IMR-90 (cell line): ENCODE data around the gene MAT2B. TPM values are rescaled to one million over a fixed set of nuclear protein-coding genes. Genes with fewer than 3 reads are reported as not detected.

Experiments
- ATAC-seq: fragments of 200-7000 bp; cut with Tn5 transposase; 2 replicates; pipeline ENCODE4 v1.9.1; 2020; ENCODE audit warnings: low read depth, mild to moderate bottlenecking, moderate library complexity
- BruUV-seq: library from RNA; stranded (reverse); fragments of 400-500 nt; replicated peaks from 2 replicates; lab custom pipeline; 2021; lab: Mats Ljungman, UMichigan
- CTCF ChIA-PET: fragments of 300-600 bp; formaldehyde crosslinking; extraction: SDS; loops from one replicate; lab custom pipeline; 2021; ENCODE audit warnings: antibody characterized with exemption; lab: Yijun Ruan, JAX
- POLR2A ChIA-PET: fragments of 300-600 bp; sonication (Branson Sonifier 250); formaldehyde crosslinking; loops from one replicate; lab custom pipeline; 2022; ENCODE audit warnings: antibody characterized with exemption; ENCODE audit not compliant: unreplicated experiment; lab: Charles Lee
- DNase-seq: peaks from one replicate; pipeline ENCODE4 v3.0.0; 2013
- H2AFZ ChIP-seq: replicated peaks from 2 replicates; pipeline ENCODE3; 2013; ENCODE audit warnings: low read length, mild to moderate bottlenecking; ENCODE audit not compliant: poor library complexity
- H2AK5ac ChIP-seq: 2 replicates; pipeline ENCODE4 v1.6.1; 2013; ENCODE audit warnings: low read depth, low read length, inconsistent platforms
- H2AK9ac ChIP-seq: replicated peaks from 2 replicates; pipeline ENCODE3; 2013; ENCODE audit warnings: mild to moderate bottlenecking, low read depth, low read length, moderate library complexity; ENCODE audit not compliant: poor library complexity
- H2BK120ac ChIP-seq: 2 replicates; pipeline ENCODE4 v1.6.1; 2013; ENCODE audit warnings: low read depth, low read length, inconsistent platforms
- H2BK15ac ChIP-seq: 3 replicates; pipeline ENCODE4 v1.6.1; 2013; ENCODE audit warnings: low read depth, low read length, inconsistent platforms
- H2BK20ac ChIP-seq: 2 replicates; pipeline ENCODE4 v1.6.1; 2013; ENCODE audit warnings: low read depth, mild to moderate bottlenecking, inconsistent platforms, low read length, moderate library complexity
- H2BK5ac ChIP-seq: 2 replicates; pipeline ENCODE4 v1.6.1; 2013; ENCODE audit warnings: mild to moderate bottlenecking, low read depth, low read length, inconsistent platforms; ENCODE audit not compliant: poor library complexity, severe bottlenecking
- H3K14ac ChIP-seq: replicated peaks from 2 replicates; pipeline ENCODE4 v1.6.1; 2013; ENCODE audit warnings: low read depth, low read length, inconsistent platforms
- H3K18ac ChIP-seq: 2 replicates; pipeline ENCODE4 v1.6.1; 2013; ENCODE audit warnings: low read depth, low read length, control low read depth
- H3K23ac ChIP-seq: 2 replicates; pipeline ENCODE4 v1.6.1; 2013; ENCODE audit warnings: low read depth, low read length, inconsistent platforms
- H3K27ac ChIP-seq: 2 replicates; pipeline ENCODE4 v1.5.1; 2013; ENCODE audit warnings: mild to moderate bottlenecking, control low read depth, low read length; ENCODE audit not compliant: insufficient read depth
- H3K27me3 ChIP-seq: 2 replicates; pipeline ENCODE4 v1.6.1; 2013; ENCODE audit warnings: low read length; ENCODE audit not compliant: control insufficient read depth, insufficient read depth
- H3K36me3 ChIP-seq: 2 replicates; pipeline ENCODE4 v1.6.1; 2013; ENCODE audit warnings: low read length, mixed read lengths; ENCODE audit not compliant: control insufficient read depth, insufficient read depth
- H3K4ac ChIP-seq: 2 replicates; pipeline ENCODE4 v1.6.1; 2013; ENCODE audit warnings: low read depth, low read length, inconsistent platforms
- H3K4me1 ChIP-seq: 2 replicates; pipeline ENCODE4 v1.6.1; 2013; ENCODE audit warnings: low read length, mixed read lengths; ENCODE audit not compliant: control insufficient read depth, insufficient read depth
- H3K4me2 ChIP-seq: 2 replicates; pipeline ENCODE4 v1.6.1; 2013; ENCODE audit warnings: low read depth, mild to moderate bottlenecking, control low read depth, low read length, moderate library complexity
- H3K4me3 ChIP-seq: 2 replicates; pipeline ENCODE4 v1.5.1; 2013; ENCODE audit warnings: low read depth, mild to moderate bottlenecking, control low read depth, low read length, moderate library complexity; ENCODE audit not compliant: insufficient read depth
- H3K56ac ChIP-seq: 2 replicates; pipeline ENCODE4 v1.6.1; 2013; ENCODE audit warnings: low read length, inconsistent platforms; ENCODE audit not compliant: insufficient read depth; ENCODE audit errors: extremely low read depth
- H3K79me1 ChIP-seq, 2 experiments: 2 replicates each; pipeline ENCODE4 v1.6.1; 2013; ENCODE audit warnings: low read length in 2 of 2, inconsistent platforms in 1 of 2, low read depth in 1 of 2
- H3K9ac ChIP-seq: 2 replicates; pipeline ENCODE4 v1.6.1; 2013; ENCODE audit warnings: low read depth, low read length, control low read depth
- H3K9me1 ChIP-seq: 2 replicates; pipeline ENCODE4 v1.6.1; 2013; ENCODE audit warnings: low read length, inconsistent platforms; ENCODE audit not compliant: insufficient read depth
- H3K9me3 ChIP-seq: 2 replicates; pipeline ENCODE4 v1.6.1; 2013; ENCODE audit warnings: low read length; ENCODE audit not compliant: control insufficient read depth, insufficient read depth
- H4K20me1 ChIP-seq: 2 replicates; pipeline ENCODE4 v1.6.1; 2013; ENCODE audit warnings: low read length, inconsistent platforms; ENCODE audit not compliant: insufficient read depth
- H4K5ac ChIP-seq: 2 replicates; pipeline ENCODE4 v1.6.1; 2013; ENCODE audit warnings: mild to moderate bottlenecking, low read depth, low read length, control low read depth
- H4K8ac ChIP-seq, 2 experiments: 2 replicates each; pipeline ENCODE4 v1.6.1; 2013; ENCODE audit warnings: low read depth in 2 of 2, low read length in 2 of 2, control low read depth in 1 of 2, inconsistent platforms in 1 of 2
- H4K91ac ChIP-seq: 2 replicates; pipeline ENCODE4 v1.6.1; 2013; ENCODE audit warnings: low read depth, low read length, inconsistent platforms; ENCODE audit not compliant: insufficient read depth
- RFX5 ChIP-seq: IDR thresholded peaks from 2 replicates; pipeline ENCODE4 v1.8.0; 2012; ENCODE audit warnings: low read depth, mild to moderate bottlenecking, low read length, moderate library complexity
- WGBS, 2 experiments: methylation state at CpG; one replicate each; pipeline versions ENCODE4 v1.1.5 to v1.1.7; 2013; ENCODE audit warnings: missing lambda C conversion rate in 2 of 2; ENCODE audit not compliant: insufficient read length in 1 of 2; ENCODE audit errors: extremely low coverage in 2 of 2; 5-methylcytosine and 5-hydroxymethylcytosine counted together
- dilution Hi-C: fragments of 300-500 bp; cut with HindIII; formaldehyde crosslinking; loops from one replicate; pipeline ENCODE4 v1.14.3; 2018; ENCODE audit warnings: low sequenced_read_pairs; ENCODE audit not compliant: unreplicated experiment
- in situ Hi-C: fragments of 300-500 bp; cut with MboI; formaldehyde crosslinking; loops from 3 replicates; pipeline ENCODE4 v1.14.3; 2019; ENCODE audit warnings: low sequenced_read_pairs, inconsistent platforms, mixed read lengths
- intact Hi-C: fragments of 100-400 bp; cut with micrococcal nuclease; formaldehyde crosslinking; loops from 2 replicates; pipeline ENCODE4 v1.10.0; 2022
- polyA plus RNA-seq, 3 experiments: library from polyadenylated mRNA; depleted of rRNA; stranded (reverse); fragments of >200 nt; gene quantifications; 2 replicates each; pipeline ENCODE4 v1.2.3, GENCODE V29; 2012; ENCODE audit warnings: low replicate concordance in 1 of 3
- total RNA-seq: library from RNA; depleted of rRNA; stranded (reverse); fragments of >200 nt; gene quantifications from 2 replicates; pipeline ENCODE4 v1.2.3, GENCODE V29; 2012

The MAT2B gene
- total and polyA plus RNA-seq, 2 of the 4 experiments (the other 2 are of a cell fraction) = 41.7 to 80.3 TPM

- Histone ChIP-seq H3K56ac (no peak overlapping the region), H3K14ac (no peak overlapping the region), H3K4ac (no peak overlapping the region), H2BK15ac (no peak overlapping the region), H3K23ac (no peak overlapping the region), H3K27ac (no peak overlapping the region), H2BK20ac (no peak overlapping the region), H3K79me1 (no peaks in the 10 kb centered on the region), H3K18ac (no peak overlapping the region), H2AK5ac (no peak overlapping the region), H3K4me2 (no peak overlapping the region), H4K8ac (no peak overlapping the region), H3K4me3 (no peak overlapping the region), H4K91ac (no peak overlapping the region), H2AK9ac (no peak overlapping the region), H3K9ac (no peak overlapping the region), H3K9me3 (no peaks in the 10 kb centered on the region), H3K36me3 (no peaks in the 10 kb centered on the region), H2BK120ac (no peak overlapping the region), H2AFZ (no peak overlapping the region), H4K5ac (no peak overlapping the region), H2BK5ac (no peak overlapping the region), H3K9me1 (no peaks in the 10 kb centered on the region), H4K20me1 (no peaks in the 10 kb centered on the region), H3K4me1 (no peaks in the 10 kb centered on the region), H3K27me3 (peaks cover 2% of the 10 kb centered on the region)
- dilution Hi-C loops (no loop called here), intact Hi-C loops (no loop called here), in situ Hi-C loops (no loop called here)
- ChIA-PET POLR2A (no interaction called here), CTCF (no interaction called here)
- no TSS peak for BruUV-seq
- ATAC-seq = no peak
- WGBS, 2 experiments = no CpG with 5 or more reads among the region's 2 CpGs
- DNase-seq = no peak
- TF ChIP-seq RFX5 = no peak
Observed at GRCh38 chr5:163542771-163543170, 37.4 kb downstream of the MAT2B start.
